GM18868 (cell line): ENCODE data around the gene AFG3L2.

Source experiments
- ATAC-seq: cut with Tn5 transposase; IDR thresholded peaks from one replicate; pipeline ENCODE4 v1.9.1; 2021; ENCODE audit warnings: mild to moderate bottlenecking, moderate library complexity; ENCODE audit not compliant: unreplicated experiment

Gene AFG3L2

DNA sequence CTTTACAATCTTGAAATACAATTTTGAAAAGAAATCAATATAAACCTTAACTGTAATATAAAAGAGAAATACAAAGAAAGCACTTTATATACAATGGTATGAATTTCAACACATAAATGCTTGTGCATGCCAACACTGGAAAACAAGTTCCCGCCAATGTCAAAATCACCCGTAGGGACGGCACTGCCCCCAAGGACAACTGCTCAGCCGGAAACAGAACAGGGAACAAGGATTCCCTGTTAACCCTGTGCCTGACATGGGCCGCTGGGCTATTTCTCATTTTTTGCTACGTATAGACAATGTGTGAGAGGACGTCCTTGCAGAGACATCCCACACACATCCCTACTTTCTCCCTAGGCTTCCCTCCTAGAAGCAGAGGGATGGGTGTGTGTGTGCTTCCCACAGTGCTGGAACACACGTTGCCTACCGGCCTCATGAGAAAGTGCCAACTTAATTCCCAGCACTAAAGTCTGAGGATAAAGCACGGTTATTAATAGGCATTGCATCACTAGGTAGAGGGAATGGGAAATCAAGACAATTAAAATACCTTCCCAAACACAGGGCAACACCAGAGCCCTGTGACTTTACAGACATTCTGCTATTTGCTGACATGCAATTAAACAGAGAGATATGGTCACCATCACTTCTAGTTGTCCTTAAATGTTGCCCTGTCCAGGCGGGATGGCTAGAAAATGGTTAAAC lies 14.4 kb downstream of the AFG3L2 start:
- no peak for ATAC-seq

DNA sequence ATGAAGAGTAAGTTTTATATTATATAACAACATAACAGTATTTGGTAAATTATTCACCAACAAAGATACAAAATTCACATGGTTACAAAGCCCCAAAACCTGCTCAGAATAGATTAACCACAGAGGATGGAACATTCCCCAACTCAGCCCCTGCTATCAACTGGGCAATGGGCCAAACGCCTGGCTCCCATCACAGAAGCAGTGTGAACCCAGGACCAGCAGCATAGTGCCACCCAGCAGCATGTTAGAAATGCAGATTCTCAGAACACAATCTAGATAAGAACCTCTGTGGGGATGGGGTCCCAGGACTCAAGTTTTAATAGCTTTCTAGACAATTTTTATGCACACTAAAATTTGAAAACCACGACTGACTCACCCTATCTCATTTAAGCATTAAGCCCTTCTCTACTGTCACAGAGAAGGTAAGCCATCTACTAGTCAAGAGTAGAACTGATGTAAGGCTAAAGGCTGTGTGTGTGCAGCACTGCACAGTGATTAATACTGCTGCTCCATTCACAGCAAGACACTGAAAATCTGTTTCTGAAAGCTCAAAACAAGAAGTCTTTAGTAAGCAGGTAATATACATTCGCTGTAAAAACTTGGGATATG lies 15.2 kb downstream of the AFG3L2 start:
- ATAC-seq: no peak

DNA sequence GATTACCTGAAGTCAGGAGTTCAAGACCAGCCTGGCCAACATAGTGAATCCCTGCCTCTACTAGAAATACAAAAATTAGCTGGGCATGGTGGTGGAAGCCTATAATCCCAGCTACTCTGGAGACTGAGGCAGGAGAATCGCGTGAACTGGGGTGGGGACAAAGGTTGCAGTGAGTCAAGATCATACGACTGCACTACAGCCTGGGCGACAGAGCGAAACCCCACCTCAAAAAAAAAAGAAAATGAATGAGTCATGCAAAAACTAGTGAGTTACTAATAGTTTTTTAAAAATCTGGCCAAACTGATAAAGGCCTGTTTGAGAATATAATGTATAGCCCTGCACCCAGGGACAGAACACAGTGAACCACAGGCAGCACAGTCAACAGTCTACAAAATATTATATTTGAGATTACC lies 17.5 kb downstream of the AFG3L2 start:
- ATAC-seq: no peak

DNA sequence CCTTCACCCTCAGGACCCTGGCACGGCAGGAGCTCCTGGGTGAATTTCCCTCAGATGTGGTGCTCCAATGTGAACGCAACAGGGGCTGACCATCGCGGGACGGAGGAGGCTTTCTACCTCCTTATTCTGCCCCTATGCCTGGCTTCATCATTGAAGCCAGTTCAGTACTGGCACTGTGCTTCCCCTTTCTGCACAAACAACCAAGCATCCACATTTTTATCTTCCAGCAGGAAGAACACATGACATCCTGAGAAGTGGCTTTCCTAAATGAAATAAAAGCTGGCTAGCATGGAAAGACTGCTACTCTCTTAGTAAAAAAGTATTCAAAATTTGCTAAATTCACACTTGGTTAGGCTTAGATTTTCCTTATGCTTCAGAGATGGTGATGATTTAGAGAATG lies 24.8 kb downstream of the AFG3L2 start:
- ATAC-seq: no peak

DNA sequence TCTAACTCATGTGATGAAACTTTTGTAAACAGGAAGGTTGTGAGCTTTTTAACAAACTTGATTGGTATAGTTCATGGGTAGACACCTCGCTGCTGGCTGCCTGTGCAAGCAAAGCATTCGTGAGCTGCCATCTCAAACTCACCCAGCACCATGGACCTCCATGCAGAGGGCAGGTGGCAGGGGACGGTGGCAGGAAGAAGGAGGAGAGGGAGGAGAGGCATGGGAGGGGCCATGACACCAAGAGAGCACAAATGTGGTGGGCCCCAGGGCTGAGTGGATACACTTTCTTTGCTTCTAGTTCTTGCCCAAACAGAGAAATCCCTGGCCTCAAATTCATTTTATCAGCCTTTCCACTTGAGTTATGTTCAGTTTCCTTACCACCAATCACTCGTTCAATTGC lies 29.1 kb downstream of the AFG3L2 start:
- no peak for ATAC-seq

DNA sequence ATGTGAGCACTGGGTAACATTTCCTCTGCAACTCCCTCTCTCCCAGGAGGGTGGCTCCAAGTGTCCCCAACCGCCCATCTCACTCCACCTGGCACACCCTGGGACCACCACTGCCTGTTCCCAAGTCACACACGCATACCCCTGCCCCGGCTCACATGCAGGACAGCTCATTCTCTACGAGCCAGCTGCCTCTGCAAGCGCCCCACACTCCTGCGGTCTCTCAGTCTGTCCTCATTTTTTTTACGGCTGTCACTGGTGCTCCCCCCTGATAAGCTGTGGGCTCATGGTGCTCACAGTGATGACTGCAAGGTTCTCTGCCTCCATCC lies 30.8 kb downstream of the AFG3L2 start:
- ATAC-seq: no peak

DNA sequence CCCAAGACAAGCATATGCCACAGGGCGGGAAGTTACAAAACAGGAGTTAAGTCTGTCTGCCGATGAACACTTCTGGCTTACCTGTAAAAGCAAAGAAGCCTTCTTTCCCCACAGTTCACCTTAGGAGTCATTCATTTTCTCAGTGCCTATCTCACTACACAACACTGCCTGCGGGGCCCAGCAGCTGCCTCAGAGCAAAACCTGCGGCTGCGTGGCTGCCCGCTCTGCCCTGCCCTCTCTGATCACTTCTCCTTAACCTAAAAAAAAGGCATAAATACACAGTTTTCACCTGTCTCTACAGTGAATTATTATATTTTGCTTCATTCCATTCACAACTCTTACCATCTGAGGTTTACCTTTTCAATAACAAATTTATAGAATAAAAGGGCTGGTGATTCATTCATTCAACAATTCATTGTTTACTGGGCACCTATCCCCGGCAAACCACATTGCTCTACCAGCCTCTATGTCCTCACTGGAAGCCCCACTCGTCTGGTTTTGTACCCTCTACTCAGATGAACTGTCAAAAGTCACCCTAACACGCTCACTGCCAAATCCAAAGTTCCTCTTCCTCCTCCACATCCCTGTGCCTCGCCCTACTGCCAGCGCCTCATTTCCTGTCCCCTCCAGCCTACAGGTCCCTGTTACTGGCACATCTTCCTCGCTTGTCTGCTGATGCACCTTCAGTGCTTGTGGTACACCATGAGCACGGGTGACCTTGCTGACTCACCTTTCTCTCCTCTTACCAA lies 31.4 kb downstream of the AFG3L2 start:
- no peak for ATAC-seq

DNA sequence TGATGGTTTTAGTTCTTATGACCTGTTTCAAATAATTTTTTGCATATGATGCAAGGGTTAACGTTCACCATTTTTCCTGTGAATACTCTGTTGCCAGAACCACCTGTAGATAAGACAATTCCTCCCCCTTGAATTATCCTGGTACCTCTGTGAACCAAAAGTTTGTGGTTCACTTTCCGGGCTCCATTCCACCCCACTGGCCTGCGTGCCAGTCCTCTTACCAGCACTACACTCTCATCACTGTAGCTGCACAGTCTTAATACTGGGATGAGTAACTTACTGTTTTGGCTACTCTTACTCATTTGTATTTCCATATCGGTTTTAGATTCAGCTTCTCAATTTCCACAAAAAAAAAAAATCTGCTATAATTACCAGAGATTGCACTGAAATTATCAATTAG lies 34.4 kb downstream of the AFG3L2 start:
- ATAC-seq: no peak

DNA sequence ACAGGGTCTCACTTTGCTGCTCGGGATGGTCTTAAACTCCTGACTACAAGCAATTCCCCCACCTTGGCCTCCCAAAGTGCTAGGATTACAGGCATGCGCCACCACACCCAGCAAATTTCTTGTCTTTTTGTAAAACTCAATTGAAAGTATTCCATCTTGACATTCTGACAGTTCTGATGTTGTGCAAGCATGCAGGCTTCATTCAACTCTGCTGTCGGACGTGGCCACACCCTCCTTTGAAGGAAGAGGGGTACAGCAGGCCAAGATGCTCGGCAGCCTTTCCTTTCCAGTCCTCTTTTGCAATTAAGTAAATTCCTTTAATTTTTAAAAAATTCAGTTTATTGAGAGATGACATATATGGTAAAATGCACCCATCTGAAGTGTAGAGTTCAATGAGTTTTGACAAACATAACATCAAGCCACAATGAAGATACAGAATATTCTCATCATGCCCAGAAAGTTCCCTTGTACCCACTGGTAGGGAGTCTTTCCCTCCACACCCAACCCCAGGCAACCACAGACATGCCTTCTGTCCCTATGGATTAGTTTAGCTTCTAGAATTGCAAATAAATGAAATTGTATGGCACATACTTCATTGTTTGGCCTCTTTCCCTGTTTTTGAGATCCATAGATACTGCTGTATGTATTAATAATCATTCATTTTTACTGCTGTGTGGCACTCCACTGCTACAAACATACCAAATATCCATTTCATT lies 35.9 kb downstream of the AFG3L2 start:
- no peak for ATAC-seq

DNA sequence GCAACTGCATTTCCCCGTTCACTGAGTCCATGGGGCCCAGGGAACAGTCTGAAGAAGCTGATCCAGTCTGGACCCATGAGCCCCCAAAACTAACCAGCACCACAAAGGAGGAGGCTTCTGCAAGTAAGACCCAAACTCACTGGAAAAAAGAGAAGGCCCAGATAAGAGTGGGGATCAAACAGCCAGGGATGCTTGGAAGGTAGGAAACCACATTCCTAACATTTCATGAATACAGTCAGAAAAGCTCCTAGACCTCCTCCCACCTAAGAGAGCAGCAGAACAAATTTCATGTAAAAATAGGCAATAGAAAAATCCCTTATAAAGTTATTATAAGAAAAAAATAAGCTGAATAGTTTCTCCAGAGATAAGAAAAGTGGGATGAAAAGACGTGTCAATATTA lies 38.6 kb downstream of the AFG3L2 start:
- ATAC-seq: no peak

DNA sequence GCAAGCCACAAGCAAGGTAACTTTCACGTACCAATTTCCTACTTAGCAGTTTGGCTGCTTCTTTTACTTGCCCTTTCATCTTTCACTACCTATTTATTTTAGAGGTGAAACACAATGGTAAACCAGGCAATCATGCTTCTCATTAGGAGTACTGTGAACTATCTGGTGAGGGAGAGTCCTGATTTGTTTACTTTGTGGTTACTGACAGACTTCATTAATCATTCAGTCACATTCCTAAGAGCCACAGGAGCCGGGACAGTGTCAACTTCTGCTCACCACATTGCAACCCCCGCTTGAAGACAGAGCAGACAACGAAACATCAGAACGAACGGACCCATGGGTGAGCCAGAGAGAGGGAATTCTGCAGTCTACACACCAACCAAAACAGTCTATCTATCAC lies 40.1 kb downstream of the AFG3L2 start:
- no peak for ATAC-seq

DNA sequence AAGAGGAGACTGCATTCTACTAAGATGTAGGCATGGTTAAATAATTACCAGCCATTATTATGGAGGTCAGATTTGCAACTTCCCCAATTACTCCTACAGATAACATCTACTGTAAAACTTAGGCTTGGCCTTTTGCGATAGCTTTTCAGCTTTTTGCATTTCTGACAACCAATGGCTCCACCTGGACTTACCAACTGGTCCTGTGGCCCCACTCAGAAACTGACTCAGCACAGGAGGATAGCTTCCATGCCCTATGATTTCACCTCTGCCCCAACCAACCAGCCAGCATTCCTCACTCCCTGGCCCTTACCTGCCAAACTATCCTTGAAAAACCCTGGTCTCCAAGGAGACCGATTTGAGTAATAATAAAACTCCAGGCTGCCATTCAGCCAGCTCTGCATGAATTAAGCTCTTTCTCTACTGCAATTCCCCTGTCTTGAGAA lies 40.8 kb downstream of the AFG3L2 start:
- ATAC-seq: no peak

DNA sequence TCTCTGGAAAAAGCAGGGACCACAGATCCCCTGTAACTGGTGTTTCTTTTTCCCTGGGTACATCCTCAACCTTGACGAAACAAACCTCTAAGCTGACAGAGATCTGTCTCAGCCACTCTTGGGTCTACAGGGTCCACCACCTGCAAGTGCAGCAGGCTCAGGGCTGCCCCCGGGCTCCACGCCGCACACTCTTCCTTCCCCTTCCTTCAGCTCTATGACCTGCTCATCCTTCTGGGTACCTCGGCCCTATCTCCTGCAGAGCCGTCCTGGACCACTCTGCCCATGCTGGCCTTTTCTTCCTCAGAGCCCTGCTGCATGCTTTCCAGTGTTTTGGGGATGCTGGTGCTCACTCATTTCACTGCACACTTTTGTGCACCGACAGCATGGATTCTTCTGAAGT lies 41.5 kb downstream of the AFG3L2 start:
- no peak for ATAC-seq

DNA sequence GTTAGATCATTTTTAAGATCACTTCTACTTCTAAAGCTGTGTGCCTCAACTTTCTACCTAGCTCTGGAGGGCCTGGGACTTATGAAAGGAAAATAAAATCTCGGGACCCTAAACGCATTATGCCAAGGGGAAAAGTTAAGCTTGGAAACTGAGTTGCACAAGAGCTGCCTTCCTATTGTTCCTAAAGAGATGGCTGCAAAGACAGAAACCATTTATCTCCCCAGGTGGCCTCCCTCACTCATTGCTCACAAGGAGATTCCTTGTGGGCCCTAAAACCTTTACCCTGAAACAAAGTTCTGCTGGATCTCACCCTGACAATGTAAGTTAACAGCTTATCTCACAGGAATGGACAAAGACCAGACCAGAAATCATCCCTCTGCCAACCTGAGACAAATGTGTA lies 42.2 kb downstream of the AFG3L2 start:
- no peak for ATAC-seq

DNA sequence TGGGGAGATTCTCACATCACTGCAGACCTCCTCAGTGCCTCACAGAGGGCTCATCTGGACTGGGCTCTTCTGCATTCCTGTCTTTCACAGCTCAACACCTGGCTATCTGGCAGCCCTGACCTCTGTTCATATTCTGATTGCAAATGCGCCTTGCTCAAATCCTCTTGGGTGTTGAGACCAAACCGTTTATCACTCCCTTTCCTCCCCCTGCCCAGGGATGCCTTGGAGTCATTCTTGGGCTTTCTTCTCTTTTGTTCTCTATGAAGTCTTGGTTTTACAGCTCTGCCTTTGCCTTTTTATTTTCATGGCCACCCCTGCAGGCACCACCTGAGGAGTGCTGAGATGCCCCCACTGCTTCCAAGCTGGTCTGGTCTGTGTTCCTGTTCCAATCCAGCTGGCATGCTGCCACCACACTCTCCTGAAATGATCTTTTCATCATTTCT lies 42.6 kb downstream of the AFG3L2 start:
- ATAC-seq: no peak

DNA sequence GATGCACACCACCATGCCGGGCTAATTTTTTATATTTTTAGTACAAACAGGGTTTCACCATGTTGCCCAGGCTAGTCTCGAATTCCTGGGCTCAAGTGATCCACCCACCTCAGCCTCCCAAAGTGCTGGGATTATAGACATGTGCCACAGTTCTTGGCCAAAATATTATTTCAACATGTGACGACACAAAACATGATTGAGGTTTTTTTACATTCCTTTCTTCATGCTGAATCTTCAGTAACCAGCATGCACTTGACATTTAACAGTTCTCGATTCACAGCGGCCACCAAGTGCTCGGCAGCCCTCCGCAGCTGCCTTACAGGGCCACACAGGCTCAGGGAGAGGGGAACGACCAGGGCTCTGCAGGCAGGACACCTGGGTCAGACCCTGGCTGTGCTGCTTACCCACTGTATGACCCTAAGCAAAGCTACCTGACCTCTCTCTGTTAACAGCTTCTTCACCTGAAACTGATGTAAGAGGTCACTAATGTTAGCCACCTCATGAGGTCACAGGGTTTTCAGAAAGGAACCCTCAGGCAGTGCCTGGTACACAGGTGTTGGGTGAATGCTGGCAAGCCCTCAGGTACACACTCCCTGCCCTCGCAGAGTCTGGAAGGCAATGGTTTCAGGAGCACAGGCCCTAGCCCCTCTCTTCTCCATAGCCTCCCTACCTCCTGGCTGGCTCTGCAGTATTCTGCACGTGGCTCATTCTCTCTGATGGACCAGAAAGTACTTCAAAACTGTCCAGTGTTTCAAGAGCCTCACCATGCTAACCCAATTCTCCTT lies 43.3 kb downstream of the AFG3L2 start:
- ATAC-seq: no peak

DNA sequence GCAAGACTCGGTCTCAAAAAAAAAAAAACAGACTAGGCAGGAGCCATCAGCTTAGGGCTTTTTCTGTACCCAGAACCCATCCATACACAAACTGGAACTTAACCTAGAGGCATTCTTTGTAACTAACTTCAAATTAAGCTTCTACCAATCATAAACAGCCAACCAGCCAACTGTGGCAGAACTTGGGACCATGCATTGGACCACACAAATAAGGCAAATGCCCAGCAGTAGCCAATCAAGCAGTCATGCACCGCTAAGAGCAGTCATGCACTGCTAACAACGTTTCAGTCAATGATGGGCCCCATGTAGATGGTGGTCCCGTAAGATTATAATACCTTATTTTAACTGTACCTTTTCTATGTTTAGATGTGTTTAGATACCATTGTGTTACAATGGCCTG lies 46.3 kb downstream of the AFG3L2 start:
- ATAC-seq: no peak

DNA sequence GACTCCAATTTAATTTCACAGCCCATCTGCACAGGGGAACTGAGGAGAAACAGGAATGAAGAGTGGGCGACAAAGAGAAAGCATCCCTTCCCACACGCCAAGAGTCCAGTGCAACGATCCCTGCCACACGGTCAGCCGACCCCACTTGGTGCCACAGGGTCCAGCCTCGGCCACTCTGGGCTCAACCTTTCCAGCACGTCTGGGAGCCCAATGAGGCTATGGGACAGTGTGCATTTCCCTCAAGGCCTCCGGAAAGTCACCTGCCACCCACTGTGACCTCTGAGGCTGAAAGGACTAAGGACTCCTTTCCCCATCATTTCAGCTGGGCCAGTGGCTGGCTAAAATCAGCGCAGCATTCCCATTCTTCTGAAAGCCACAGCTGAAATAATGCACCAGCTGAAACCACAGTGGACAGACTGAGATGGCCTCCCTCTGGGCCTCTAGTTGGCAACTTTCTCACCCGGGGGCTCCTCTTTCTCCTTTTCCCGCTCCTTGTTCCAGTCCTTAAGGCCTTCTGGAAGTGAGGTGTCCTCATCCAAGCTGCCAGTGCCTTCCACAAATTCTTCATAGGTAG lies 47.8 kb downstream of the AFG3L2 start:
- no peak for ATAC-seq

DNA sequence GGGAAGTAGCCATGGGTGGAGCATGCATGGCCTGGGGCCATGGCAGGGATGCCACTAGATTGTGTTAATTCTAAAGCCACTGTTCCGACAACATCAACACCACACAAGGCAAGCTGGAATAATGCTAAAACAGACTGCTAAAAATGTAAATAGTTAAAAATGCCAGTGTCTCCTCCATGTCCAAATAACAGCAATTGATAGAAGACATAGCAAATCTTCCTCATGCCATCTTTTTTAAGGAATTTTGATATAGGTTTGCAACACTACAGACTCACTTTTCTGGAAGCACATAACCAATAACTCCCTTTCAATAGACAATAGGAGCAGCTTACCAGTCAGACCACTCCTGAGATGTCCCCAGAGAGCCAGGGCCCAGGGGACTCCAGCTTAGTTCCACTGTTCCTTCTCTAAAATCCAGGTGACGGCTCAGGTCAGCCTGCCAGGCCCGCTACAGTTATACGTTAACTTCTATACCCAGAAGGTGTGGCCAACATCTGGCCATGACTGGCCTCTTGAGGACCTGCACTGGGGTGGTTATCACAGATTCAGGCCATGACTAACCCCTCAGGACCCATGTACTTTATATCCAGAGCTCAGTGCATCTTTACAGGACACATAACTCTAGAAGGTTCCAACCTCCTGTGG lies 48.7 kb downstream of the AFG3L2 start:
- no peak for ATAC-seq
